HG03095 (cell line): Measurements from ENCODE around the gene PTH2R.
"Not testable (repeated sequence)": the region's sequence is repeated elsewhere in the genome, so short reads cannot be mapped to it uniquely, and the experiment has no call there.

Source experiments
- ATAC-seq: cut with Tn5 transposase; IDR thresholded peaks from one replicate; pipeline ENCODE4 v1.9.1; 2021; ENCODE audit warnings: moderate library complexity; ENCODE audit not compliant: unreplicated experiment

Gene PTH2R

GRCh38 chr2:208406474-208407451, at the start of gene PTH2R:
PTH2R (plus strand) TSS chr2:208406792; CDS start chr2:208407044, 252 bp downstream.
- no peak for ATAC-seq

DNA sequence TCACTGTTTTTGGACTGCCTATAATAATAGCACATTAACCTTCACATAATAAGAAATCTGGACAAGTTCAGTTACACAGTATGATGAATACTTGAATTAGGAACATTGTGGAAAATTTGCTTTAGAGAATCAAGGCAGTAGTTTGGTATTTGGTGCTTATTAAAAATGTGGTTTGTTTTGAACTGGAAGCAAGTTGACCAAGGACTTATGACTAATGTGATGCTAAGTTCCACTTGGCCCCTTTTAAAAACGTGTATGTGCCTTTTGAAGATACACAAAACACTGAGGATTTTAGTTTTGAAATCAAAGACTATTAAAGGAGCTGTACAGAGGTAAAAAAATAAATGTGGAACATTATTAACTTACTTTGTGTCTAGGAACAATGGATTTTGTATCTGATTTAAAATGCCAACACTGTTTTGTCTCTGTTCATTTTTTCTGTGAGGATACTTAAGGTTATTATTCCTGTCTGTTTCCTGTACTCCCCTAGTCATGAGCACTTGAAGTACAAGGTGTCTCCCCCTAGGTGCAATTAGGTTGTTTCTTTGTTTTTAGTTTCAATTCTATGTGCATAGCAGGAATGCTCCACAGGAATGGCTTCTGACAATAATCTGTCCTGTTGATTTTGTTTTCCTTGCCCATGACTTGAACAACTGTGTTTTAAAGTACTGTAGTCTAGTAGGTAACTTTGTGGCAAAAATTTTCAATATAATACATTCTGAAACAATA, 49.6 kb upstream of the PTH2R start:
- ATAC-seq = no peak

GRCh38 chr2:208358758-208359631, 47.6 kb upstream of the PTH2R start:
- no peak for ATAC-seq

GRCh38 chr2:208359632-208359986, 47.0 kb upstream of the PTH2R start:
- no peak for ATAC-seq

DNA sequence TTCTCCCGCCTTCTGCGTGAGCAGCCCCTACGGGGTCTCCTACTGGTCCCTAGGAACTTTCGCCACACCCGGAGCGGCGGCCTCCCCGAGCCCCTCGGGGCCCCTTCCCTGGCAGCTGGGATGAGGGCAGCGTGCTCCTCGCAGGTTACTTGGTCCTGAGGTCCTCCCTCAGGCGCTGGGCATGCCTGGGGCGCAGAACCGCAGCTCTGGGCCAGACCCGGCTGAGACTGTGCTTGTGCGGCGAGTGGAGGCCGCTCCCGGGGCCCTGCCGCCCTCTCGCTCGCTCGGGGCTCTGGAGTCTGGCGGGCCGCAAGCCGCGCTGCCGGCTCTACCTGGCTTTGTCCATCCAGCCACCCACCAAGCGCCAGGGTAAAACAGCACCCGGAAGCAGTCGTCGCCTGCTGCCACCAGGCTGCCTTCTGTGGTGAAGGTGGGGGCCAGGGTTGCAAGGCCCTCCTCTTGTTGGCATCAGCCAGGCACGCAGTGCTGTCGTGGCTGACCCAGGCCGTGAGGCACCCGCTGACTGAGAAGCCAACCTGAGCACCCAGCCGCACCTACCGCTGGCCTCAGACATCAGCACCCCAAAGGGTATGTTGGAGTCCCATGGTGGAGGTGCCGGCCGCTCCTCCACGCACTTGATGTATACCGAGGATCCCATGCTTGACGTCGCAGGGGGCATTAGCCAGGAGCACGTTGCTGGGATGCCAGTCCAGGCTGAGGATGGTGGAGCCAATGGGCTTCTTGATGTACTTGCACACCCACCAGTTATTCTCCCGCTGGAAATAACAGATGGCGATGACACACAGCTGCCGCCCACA, 46.1 kb upstream of the PTH2R start:
- no peak for ATAC-seq

DNA sequence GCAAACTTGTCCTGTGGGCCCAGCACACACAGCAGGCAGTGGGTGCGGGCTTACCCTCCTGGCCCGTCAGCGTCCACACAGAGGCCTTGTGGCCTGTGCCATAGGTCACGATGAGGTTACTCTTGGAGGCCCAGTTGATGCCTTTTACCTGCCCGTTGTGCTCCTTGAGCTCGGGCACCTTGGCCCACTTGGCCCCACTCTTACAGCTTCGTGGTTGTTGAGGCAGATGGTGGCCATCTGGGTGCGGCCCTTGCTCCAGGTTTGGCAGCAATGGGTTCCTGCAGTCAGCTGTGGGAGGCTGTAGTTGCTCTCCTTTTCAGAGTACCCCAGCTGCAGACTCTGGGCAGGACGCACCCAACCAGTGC, 45.5 kb upstream of the PTH2R start:
- no peak for ATAC-seq

DNA sequence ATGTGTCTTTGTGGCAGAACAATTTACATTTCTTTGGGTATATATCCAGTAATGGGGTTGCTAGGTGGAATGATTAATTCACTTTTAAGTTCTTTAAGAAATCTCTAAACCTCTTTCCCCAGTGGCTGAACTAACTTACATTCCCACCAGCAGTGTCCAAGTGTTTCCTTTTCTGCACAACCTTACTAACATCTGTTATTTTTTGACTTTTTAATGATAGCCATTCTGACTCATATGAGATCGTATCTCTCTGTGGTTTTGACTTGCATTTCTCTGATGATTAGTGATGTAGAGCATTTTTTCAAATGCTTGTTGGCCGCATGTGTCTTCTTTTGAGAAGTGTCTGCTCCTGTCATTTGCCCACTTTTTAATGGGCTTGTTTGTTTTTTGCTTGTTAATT, 43.1 kb upstream of the PTH2R start:
- ATAC-seq = no peak

GRCh38 chr2:208366215-208367127, 40.1 kb upstream of the PTH2R start:
- peak; percentile 75 for ATAC-seq

GRCh38 chr2:208369091-208369490, 37.5 kb upstream of the PTH2R start:
- no peak for ATAC-seq

DNA sequence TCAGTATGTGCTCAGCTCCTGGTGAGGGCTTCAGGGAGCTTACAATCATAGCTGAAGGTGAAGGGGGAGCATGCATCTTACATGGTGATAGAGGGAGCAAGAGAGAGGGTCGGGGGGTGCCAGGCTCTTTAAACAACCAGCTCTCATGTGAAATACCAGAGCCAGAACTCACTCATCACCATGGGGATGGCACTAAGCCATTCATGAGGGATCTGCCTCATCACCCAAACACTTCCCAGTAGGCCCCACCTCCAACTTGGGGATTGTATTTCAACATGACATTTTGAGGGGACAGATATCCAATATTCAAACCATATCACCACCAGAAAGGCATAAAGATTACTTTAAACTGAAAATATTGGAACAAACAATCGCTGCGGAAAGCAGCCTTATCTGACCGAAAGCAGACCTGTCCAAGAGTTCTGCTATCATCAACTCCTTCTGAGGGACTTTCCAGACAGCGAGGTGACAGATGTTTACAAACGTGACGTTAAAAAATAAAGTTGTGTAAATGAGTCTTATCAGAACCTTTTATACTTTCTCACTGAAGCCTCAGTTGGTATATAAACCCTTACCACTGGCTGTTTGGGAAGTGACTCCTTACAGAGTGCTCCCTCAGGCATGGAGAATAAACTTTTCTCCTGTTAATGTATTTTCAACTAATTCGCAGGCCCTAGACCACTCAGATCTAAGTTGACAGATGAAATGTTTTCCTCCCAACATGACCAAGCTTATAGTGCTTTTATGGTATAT, 35.5 kb upstream of the PTH2R start:
- ATAC-seq = no peak

GRCh38 chr2:208371634-208371935, 35.0 kb upstream of the PTH2R start:
- ATAC-seq = no peak

GRCh38 chr2:208373460-208374089, 33.0 kb upstream of the PTH2R start:
- no peak for ATAC-seq

- no peak for ATAC-seq
These were observed 31.0 kb upstream of the PTH2R start for GRCh38 chr2:208375491-208376068.

GRCh38 chr2:208377344-208377860, 29.2 kb upstream of the PTH2R start:
- ATAC-seq = not testable (repeated sequence)

GRCh38 chr2:208379192-208379591, 27.4 kb upstream of the PTH2R start:
- no peak for ATAC-seq

- ATAC-seq = no peak
These were observed 22.0 kb upstream of the PTH2R start for GRCh38 chr2:208384637-208385036.

DNA sequence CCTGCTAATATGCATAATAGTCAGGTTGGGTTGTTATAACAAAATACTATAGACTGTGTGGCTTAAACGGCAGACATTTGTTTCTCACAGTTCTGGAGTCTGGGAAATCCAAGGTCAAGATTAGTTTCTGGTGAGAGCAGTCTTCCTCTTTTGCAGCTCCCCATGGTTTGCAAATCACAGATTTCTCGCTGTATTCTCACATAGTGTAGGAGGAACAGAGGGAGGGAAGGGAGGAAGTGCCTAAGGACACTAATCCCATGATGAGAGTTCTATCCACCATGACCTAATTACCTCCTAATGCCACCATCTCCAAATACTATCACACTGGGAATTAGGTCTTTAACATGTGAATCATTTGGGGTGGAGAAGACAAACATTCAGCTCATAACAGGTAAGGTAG, 20.1 kb upstream of the PTH2R start:
- ATAC-seq = no peak

DNA sequence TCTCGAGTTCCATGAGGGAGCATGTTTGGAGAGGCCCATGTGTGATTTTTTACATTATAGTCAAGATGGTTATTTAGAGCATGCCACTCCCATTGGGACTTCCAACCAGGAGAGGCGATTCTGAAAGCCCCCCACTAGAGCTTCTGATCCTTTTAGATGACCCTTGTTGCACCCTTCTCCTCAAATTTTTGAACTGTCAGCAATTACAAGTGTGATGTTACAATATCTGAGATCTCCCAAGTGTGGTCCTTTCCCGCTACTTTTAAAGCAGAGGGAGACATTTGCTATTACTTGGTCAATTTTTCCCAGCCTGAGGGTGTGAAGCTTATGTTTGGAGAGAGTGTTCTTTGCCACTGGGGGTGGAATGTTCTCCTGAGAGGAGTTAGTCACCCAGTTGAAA, 16.7 kb upstream of the PTH2R start:
- no peak for ATAC-seq
